8988T (cell line): ENCODE measurements around the gene MFSD11.
"Not testable (repeated sequence)": the region's sequence is repeated elsewhere in the genome, so short reads cannot be mapped to it uniquely, and the experiment has no call there.

ENCODE experiments used
- DNase-seq: peaks from one replicate; pipeline ENCODE4 v3.0.0; 2011

Gene MFSD11

DNA sequence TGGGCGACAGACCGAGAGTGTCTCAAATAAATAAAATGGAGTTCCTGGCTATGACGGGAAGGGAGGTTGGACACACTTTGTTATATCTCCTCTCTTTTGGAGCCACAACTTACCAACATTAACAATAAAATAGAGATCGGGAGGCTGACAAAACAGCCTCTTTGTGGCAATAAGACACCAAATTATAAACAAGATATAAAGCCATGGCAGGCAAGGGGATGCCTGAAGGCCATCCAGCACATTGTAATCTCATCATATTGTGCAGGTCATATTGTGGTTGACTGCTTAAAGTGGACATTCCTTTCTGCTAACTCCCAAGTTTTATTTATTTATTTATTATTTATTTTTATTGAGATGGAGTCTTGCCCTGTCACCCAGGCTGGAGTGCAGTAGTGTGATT is 70.4 kb downstream of the MFSD11 start:
- DNase-seq = no peak

DNA sequence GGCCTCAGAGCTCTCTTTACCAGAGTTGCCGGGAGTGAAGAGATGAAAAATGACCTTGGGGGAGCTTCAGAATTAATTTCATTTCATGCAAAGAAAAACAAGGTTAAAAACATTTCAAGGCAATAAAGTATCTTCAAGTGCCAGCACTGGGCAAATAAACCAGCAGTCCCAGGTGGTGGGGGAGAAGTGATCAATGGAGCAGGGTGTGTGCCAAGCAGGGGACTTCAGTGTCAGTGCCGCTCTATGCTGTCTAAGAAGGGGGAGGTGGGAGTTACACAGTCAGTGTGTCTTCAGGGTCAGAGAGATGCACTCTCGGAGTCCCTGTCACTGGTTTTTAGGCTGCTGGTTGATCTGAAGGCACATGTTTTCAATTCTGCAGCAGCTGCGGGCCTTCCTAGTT is 73.0 kb downstream of the MFSD11 start:
- DNase-seq = no peak

DNA sequence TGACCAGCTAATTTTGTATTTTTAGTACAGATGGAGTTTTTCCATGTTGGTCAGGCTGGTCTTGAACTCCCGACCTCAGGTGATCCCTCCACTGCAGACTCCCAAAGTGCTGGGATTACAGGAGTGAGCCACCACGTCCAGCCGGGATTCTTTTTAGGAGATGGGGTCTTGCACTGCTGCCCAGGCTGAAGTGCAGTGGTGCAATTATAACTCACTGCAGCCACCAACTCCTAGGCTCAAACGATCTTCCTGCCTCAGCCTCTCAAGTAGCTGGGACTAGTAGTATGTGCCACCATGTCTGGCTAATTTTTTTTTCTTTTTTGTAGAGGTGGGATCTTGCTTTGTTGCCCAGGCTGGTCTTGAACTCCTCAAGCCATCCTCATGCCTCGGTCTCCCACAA is 73.9 kb downstream of the MFSD11 start:
- DNase-seq = no peak

DNA sequence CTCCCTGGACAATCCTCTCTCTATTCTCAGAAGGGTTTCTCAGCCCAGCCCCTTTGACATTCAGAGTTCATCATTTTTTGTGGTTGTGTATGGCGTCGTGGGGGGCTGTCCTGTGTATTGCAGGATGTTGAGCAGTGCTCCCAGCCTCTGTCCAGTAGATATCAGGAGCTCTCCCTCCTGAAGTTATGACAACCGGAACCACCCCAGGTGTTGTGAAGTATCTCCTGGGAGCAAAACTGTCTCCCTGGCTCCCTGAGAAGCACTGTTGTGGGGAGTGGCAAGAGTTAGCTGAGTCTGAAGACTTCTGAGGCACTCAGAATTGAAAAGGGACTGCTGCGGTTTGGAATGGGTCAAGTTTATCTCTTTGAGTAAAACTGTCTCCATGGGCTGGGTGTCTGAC is 74.3 kb downstream of the MFSD11 start:
- no peak for DNase-seq

DNA sequence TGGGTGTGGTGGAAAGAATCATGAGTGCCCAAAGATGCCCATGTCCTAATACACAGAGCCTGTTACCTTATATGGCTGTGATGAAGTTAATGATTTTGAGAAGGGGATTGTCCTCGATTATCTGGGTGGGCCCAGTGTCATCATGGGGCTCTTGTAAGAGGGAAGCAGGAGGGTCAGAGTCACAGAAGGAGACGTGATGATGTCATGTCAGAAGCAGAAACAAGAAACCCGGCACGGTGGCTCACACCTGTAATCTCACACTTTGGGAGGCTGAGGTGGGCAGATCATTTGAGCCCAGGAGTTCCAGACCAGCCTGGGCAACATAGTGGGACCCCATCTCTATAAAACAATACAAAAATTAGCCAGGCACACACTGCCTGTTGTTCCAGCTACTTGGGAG is 75.0 kb downstream of the MFSD11 start:
- DNase-seq = no peak

DNA sequence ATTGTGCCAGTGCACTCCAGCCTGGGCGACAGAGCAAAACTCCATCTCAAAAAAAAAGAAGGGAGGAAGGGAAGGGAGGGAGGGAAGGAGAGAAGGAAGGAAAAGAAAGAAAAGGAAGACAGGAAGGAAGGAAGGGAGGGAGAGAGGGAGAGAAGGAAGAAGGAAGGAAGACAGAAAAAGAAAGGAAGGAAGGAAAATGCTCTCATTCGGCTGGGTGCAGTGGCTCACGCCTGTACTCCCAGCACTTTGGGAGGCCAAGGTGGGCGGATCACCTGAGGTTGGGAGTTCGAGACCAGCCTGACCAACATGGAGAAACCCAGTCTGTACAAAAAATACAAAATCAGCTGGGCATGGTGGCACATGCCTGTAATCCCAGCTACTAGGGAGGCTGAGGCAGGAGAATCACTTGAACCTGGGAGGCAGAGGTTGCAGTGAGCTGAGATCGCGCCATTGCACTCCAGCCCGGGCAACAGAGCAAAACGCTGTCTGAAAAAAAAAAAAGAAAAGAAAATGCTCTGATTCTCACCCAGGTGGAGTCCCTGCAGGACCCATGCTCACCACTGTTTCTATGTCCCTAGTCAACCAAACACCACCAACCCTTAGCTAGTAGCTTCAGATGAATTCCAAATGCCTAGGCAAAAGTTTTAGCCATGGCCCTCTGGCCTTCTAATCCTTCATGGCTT is 78.1 kb downstream of the MFSD11 start:
- not testable (repeated sequence) for DNase-seq

DNA sequence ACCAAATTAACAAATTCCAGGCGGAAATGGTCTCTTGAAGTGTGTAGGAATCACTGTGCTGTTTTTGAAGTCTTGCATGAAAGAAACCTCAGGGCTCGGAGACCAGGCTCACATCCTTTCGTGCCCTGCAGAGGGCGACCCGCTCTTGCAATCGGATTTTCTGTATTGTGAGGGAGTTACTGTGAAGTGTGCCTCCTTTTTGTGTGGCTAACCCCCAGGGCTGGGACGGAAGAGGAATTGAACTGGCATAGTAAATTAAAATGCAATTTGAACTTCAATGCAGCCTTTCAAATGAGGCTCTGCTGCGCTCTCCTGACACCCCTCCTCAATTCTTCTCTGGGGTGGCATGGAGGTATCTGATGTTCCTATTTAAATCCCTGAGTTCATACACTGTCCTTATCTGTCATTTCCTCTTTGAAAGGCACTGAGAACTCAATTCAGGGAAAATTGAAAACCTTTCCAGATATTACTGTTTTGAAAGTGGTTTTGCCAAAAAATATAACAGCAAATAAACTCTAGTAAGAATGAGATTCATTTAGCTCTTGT is 78.7 kb downstream of the MFSD11 start:
- peak; percentile 55 for DNase-seq

DNA sequence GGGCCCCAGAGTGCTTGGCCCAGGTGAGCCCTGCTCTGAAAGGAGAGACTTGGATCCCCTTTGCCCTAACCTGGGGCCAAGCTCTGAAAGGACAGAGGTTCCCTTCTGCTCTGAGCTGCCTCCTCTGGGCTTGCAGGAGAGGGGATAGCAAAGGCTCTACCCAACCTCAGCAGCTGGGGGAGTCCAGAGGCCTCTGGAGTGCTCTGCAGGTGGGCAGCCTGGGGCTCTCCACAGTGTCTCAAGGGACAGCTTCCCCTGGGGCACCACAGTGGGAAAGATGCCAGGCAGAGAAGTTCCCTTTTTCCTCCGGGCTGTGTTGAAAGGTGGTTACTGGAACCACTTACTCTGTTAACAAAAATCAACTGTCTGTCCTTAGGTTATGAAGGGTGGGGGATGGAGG is 82.1 kb downstream of the MFSD11 start:
- DNase-seq = no peak

DNA sequence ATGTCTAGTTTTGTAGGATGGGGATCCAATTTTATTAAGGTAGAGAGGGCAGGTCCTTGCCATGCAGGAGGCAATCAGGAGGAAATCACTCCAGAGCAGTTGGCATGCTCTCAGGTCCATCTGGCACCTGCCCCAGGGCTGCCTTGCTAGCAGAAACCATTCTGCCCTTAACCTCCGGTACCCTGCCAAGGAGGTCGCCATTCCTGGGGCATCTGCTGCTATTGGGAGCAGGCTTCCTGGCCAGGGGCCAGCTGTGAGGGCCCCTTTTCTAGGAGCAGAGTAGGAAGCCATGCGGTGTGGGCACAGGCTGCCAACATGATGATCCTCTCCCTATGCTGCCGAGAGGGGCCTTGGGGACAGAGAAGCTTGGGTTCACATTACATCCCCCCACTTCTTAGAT is 82.6 kb downstream of the MFSD11 start:
- DNase-seq = no peak

DNA sequence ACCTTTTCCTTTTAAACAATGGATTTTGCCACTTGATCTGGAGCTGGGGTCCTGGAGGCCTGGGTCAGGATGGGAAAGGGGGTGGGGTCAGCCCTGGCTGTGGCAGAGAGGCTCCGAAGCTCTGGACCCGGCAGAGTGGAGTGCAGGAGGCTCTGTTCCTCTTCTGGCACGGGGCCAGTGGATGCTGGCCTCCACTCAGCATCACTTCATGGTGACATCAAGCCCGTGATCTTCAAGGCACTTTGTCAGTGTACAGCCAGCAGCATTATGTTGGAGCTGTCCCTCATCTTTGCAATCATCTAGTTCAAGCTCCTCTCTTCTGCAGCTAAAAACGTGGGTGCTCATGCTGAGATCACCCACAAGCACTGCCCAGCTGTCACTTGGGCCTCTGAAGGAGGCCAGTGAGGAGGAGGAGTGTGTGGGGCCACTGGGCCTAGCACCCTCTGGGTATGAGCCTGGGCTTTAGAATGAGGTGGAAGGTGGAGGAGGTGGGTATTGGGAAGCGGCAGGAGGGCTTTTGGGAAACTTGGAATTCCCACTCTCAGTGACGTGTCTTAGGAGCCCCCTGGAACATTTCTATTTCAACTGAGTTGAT is 84.4 kb downstream of the MFSD11 start:
- DNase-seq = no peak

DNA sequence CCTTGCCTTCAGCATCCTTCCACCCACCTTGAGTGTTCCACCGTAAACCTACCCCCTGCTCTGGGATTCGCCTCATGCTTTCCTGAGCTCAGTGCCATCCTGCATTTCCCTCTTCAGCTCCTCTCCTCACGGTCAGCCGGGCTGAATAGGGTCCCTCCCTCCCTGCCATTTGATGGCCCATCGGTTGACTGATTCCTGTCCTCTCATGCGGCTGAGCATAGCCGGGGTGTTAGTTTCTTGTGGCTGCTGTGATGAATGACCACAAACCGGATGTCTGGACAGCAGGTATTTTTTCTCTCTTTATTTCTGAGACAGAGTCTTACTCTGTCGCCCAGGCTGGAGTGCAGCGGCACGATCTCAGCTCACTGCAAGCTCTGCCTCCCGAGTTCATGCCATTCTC is 86.2 kb downstream of the MFSD11 start:
- no peak for DNase-seq

DNA sequence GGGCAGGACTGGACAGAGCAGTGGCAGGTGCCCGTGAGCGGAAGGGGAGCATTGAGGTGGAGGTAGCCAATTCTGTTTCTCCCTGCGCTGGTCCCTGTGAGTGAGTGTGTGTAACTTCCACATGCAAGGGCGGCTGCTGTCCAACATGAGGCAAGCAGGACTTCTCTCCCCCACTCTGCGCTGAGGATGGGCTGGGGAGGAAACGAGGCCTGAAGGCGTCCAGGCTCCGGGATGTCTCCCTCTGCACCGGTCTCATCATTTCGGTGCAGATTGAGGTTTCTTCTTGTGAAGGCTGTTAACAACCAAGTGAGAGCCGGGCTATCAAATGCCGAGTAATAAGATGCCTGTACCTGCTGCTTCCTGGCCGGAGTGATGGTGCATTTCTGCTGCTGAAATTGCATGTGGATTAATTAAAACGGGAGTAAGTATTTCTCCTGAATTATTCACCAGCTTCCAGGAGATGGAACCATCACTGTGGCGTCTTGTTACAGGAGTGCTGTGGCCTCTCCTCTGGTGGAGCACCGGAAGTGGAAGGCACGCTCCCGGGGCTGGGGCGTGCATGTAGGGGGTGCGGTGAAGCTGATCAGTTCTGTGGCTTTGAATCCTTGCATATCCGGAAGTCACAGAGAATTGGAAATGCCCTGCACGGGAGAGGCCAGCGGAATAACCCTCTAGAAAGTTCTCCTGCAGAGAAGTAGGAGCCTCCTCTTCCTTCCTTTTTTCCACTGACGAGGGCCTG is 88.6 kb downstream of the MFSD11 start:
- no peak for DNase-seq

DNA sequence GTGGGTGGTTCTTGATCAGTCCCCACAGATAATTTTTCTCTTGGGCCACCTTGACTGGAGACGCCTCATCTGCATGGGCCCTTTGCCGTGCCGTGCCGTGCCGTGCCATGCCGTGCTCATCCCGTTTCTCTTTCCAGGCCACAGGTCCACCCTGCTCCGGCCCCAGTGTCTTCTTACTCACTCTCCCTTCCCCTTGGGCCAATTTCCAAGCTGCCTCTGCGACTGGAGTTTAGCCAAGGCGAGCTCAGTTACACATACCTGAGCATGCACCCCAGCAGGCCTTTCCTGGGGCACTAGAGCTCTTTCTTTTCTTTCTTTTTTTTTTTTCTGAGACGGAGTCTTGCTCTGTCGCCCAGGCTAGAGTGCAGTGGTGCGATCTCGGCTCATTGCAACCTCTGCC is 89.8 kb downstream of the MFSD11 start:
- no peak for DNase-seq
